NB4 (cell line): ENCODE measurements around the gene SENP2.

Experiments used
- CTCF ChIP-seq: IDR thresholded peaks from one replicate; pipeline ENCODE4 v1.5.1; 2012; ENCODE audit warnings: low read depth, low read length
- POLR2A ChIP-seq: IDR thresholded peaks from 2 replicates; pipeline ENCODE4 v1.6.1; 2011; ENCODE audit warnings: mild to moderate bottlenecking; ENCODE audit not compliant: insufficient read length; ENCODE audit errors: extremely low read depth

GRCh38 chr3:185651971-185652370 is 65.9 kb downstream of the SENP2 start:
- TF ChIP-seq CTCF (no peak), POLR2A (no peak)
